Neuron (in vitro differentiated cells): ENCODE measurements around the gene ARAP1.

Experiments used
- H2AFZ ChIP-seq: one replicate; pipeline ENCODE4 v1.6.1; 2013; ENCODE audit warnings: low read depth, mild to moderate bottlenecking, inconsistent platforms, low read length, moderate library complexity
- H3K27me3 ChIP-seq: one replicate; pipeline ENCODE4 v1.6.1; 2013; ENCODE audit warnings: low read length; ENCODE audit not compliant: insufficient read depth
- H3K36me3 ChIP-seq: one replicate; pipeline ENCODE4 v1.6.1; 2013; ENCODE audit warnings: low read length; ENCODE audit not compliant: insufficient read depth
- H3K4me1 ChIP-seq: one replicate; pipeline ENCODE4 v1.6.1; 2013; ENCODE audit warnings: low read length; ENCODE audit not compliant: insufficient read depth
- H3K4me3 ChIP-seq: 2 replicates; pipeline ENCODE4 v1.5.1; 2013; ENCODE audit warnings: mild to moderate bottlenecking, low read length, moderate library complexity
- H3K9me3 ChIP-seq: one replicate; pipeline ENCODE4 v1.6.1; 2013; ENCODE audit warnings: low read length

The ARAP1 gene

GRCh38 chr11:72688929-72689328, 63.3 kb downstream of the ARAP1 start:
- H3K9me3 ChIP-seq: no peaks in the 10 kb centered on the region
- H3K4me3 ChIP-seq: no peak overlapping the region
- no peak overlapping the region for H2AFZ ChIP-seq
- H3K4me1 ChIP-seq: peaks cover 2% of the 10 kb centered on the region
- peaks cover 26% of the 10 kb centered on the region for H3K36me3 ChIP-seq
- H3K27me3 ChIP-seq: no peaks in the 10 kb centered on the region

- Histone ChIP-seq H3K4me3 (no peak overlapping the region), H3K4me1 (peaks cover 2% of the 10 kb centered on the region), H3K27me3 (no peaks in the 10 kb centered on the region), H2AFZ (no peak overlapping the region), H3K9me3 (no peaks in the 10 kb centered on the region), H3K36me3 (peaks cover 21% of the 10 kb centered on the region)
Measured at GRCh38 chr11:72688486-72688885, 63.7 kb downstream of the ARAP1 start.

GRCh38 chr11:72687326-72687725, 64.9 kb downstream of the ARAP1 start:
- Histone ChIP-seq H3K4me3 (no peak overlapping the region), H3K36me3 (peaks cover 13% of the 10 kb centered on the region), H3K4me1 (peaks cover 2% of the 10 kb centered on the region), H2AFZ (no peak overlapping the region), H3K27me3 (no peaks in the 10 kb centered on the region), H3K9me3 (no peaks in the 10 kb centered on the region)

- Histone ChIP-seq H3K9me3 (no peaks in the 10 kb centered on the region), H2AFZ (no peak overlapping the region), H3K4me3 (no peak overlapping the region), H3K4me1 (peaks cover 2% of the 10 kb centered on the region), H3K36me3 (peaks cover 13% of the 10 kb centered on the region), H3K27me3 (no peaks in the 10 kb centered on the region)
Measured at GRCh38 chr11:72686639-72687220, 65.5 kb downstream of the ARAP1 start.

GRCh38 chr11:72685560-72686480, 66.4 kb downstream of the ARAP1 start:
- H2AFZ ChIP-seq: no peak overlapping the region
- peaks cover 9% of the 10 kb centered on the region for H3K4me1 ChIP-seq
- no peaks in the 10 kb centered on the region for H3K27me3 ChIP-seq
- no peaks in the 10 kb centered on the region for H3K9me3 ChIP-seq
- peaks cover 11% of the 10 kb centered on the region for H3K36me3 ChIP-seq
- no peak overlapping the region for H3K4me3 ChIP-seq

GRCh38 chr11:72684236-72684912, 67.8 kb downstream of the ARAP1 start:
- no peak overlapping the region for H3K4me3 ChIP-seq
- H3K27me3 ChIP-seq: no peaks in the 10 kb centered on the region
- H3K9me3 ChIP-seq: no peaks in the 10 kb centered on the region
- H2AFZ ChIP-seq: no peak overlapping the region
- H3K4me1 ChIP-seq: peaks cover 9% of the 10 kb centered on the region
- H3K36me3 ChIP-seq: peaks cover 8% of the 10 kb centered on the region

- Histone ChIP-seq H3K36me3 (peaks cover 8% of the 10 kb centered on the region), H3K4me1 (peaks cover 9% of the 10 kb centered on the region), H3K9me3 (no peaks in the 10 kb centered on the region), H2AFZ (no peak overlapping the region), H3K27me3 (peaks cover 3% of the 10 kb centered on the region), H3K4me3 (no peak overlapping the region)
Measured at GRCh38 chr11:72683782-72684200, 68.4 kb downstream of the ARAP1 start.

GRCh38 chr11:72682858-72683243, 69.4 kb downstream of the ARAP1 start:
- Histone ChIP-seq H3K4me1 (peaks cover 9% of the 10 kb centered on the region), H3K36me3 (peaks cover 8% of the 10 kb centered on the region), H2AFZ (no peak overlapping the region), H3K4me3 (no peak overlapping the region), H3K27me3 (peaks cover 12% of the 10 kb centered on the region), H3K9me3 (no peaks in the 10 kb centered on the region)

GRCh38 chr11:72682238-72682857, 69.9 kb downstream of the ARAP1 start:
- Histone ChIP-seq H3K27me3 (peaks cover 16% of the 10 kb centered on the region), H3K9me3 (no peaks in the 10 kb centered on the region), H2AFZ (no peak overlapping the region)

GRCh38 chr11:72681226-72682153, 70.7 kb downstream of the ARAP1 start:
- Histone ChIP-seq H2AFZ (no peak overlapping the region), H3K36me3 (peaks cover 2% of the 10 kb centered on the region), H3K9me3 (no peaks in the 10 kb centered on the region), H3K4me3 (no peak overlapping the region), H3K4me1 (peaks cover 9% of the 10 kb centered on the region), H3K27me3 (peaks cover 23% of the 10 kb centered on the region)

More at GRCh38 chr11:72682238-72682857, 69.9 kb downstream of the ARAP1 start:
- Histone ChIP-seq H3K4me3 (no peak overlapping the region), H3K4me1 (peaks cover 9% of the 10 kb centered on the region), H3K36me3 (peaks cover 5% of the 10 kb centered on the region)

- H2AFZ ChIP-seq: no peak overlapping the region
- no peaks in the 10 kb centered on the region for H3K36me3 ChIP-seq
- peaks cover 9% of the 10 kb centered on the region for H3K4me1 ChIP-seq
- H3K4me3 ChIP-seq: no peak overlapping the region
- no peaks in the 10 kb centered on the region for H3K9me3 ChIP-seq
- peaks cover 31% of the 10 kb centered on the region for H3K27me3 ChIP-seq
Measured at GRCh38 chr11:72680624-72681158, 71.5 kb downstream of the ARAP1 start.

- Histone ChIP-seq H3K9me3 (no peaks in the 10 kb centered on the region), H3K36me3 (no peaks in the 10 kb centered on the region), H2AFZ (no peak overlapping the region), H3K4me3 (no peak overlapping the region), H3K4me1 (peaks cover 11% of the 10 kb centered on the region), H3K27me3 (peaks cover 39% of the 10 kb centered on the region)
Measured at GRCh38 chr11:72679869-72680268, 72.3 kb downstream of the ARAP1 start.
